Keratinocyte (primary cell): ENCODE results near the gene SKIC8. TPM values are rescaled to one million over a fixed set of nuclear protein-coding genes. Genes with fewer than 3 reads are reported as not detected.
A peak's percentile ranks its signal among the peaks of the same experiment; 100 is the strongest.

ENCODE experiments used
- DNase-seq: peaks from one replicate; pipeline ENCODE4 v3.0.0-alpha.2; 2011; ENCODE audit warnings: low read depth, missing footprints, low spot score
- FAIRE-seq: peaks from 2 replicates; lab custom pipeline; 2011; peaks lifted over from hg19 to GRCh38; lab: Jason Lieb, UNC
- H2AFZ ChIP-seq: 2 replicates; pipeline ENCODE4 v1.6.0; 2012; ENCODE audit warnings: low read length, control low read depth, inconsistent platforms; ENCODE audit not compliant: control insufficient read depth
- H3K27ac ChIP-seq: 2 replicates; pipeline ENCODE4 v1.5.1; 2011; ENCODE audit warnings: low read length; ENCODE audit not compliant: control insufficient read depth, insufficient read depth
- H3K27me3 ChIP-seq: 3 replicates; pipeline ENCODE4 v1.6.0; 2011; ENCODE audit warnings: low read length; ENCODE audit not compliant: control insufficient read depth, insufficient read depth; ENCODE audit errors: extremely low read depth
- H3K36me3 ChIP-seq, 2 experiments: 2 replicates in 1 of 2; 3 replicates in 1 of 2; pipeline ENCODE4 v1.5.1; 2011; ENCODE audit warnings: low read length in 2 of 2, mild to moderate bottlenecking in 1 of 2; ENCODE audit not compliant: control insufficient read depth in 2 of 2, insufficient read depth in 2 of 2; ENCODE audit errors: extremely low read depth in 1 of 2
- H3K4me1 ChIP-seq: 3 replicates; pipeline ENCODE4 v1.5.1; 2011; ENCODE audit warnings: low read length; ENCODE audit not compliant: control insufficient read depth, insufficient read depth; ENCODE audit errors: extremely low read depth
- H3K4me2 ChIP-seq: 3 replicates; pipeline ENCODE4 v1.6.0; 2011; ENCODE audit warnings: low read depth, low read length; ENCODE audit not compliant: control insufficient read depth, insufficient read depth; ENCODE audit errors: extremely low read depth
- H3K4me3 ChIP-seq, 3 experiments: fragments of 200-600 bp in 1 of 3; sonication (generic) in 1 of 3; 2 replicates in 2 of 3; 3 replicates in 1 of 3; pipeline ENCODE4 v1.5.1; 2011 to 2016; ENCODE audit warnings: low read length in 3 of 3, mild to moderate bottlenecking in 3 of 3, control low read depth in 2 of 3, inconsistent platforms in 1 of 3, low read depth in 1 of 3, mixed read lengths in 1 of 3, mixed run types in 1 of 3, moderate library complexity in 1 of 3; ENCODE audit not compliant: control insufficient read depth in 2 of 3, insufficient read depth in 2 of 3; ENCODE audit errors: extremely low read depth in 1 of 3
- H3K79me2 ChIP-seq: 2 replicates; pipeline ENCODE4 v1.6.0; 2012; ENCODE audit warnings: low read length; ENCODE audit not compliant: control insufficient read depth, insufficient read depth
- H3K9ac ChIP-seq: 3 replicates; pipeline ENCODE4 v1.6.0; 2011; ENCODE audit warnings: low read length; ENCODE audit not compliant: control insufficient read depth, insufficient read depth; ENCODE audit errors: extremely low read depth
- H3K9me1 ChIP-seq: 3 replicates; pipeline ENCODE4 v1.6.0; 2011; ENCODE audit warnings: low read length; ENCODE audit not compliant: control insufficient read depth, insufficient read depth; ENCODE audit errors: extremely low read depth
- H3K9me3 ChIP-seq: 2 replicates; pipeline ENCODE4 v1.5.1; 2012; ENCODE audit warnings: low read depth, low read length; ENCODE audit not compliant: control insufficient read depth
- H4K20me1 ChIP-seq: 3 replicates; pipeline ENCODE4 v1.6.0; 2011; ENCODE audit warnings: low read length; ENCODE audit not compliant: control insufficient read depth, insufficient read depth; ENCODE audit errors: extremely low read depth
- EZH2 ChIP-seq: IDR thresholded peaks from one replicate; pipeline ENCODE4 v1.6.1; 2012; ENCODE audit warnings: inconsistent platforms, mild to moderate bottlenecking, low read length, moderate library complexity
- dilution Hi-C: fragments of 300-500 bp; cut with MboI; formaldehyde crosslinking; loops from one replicate; pipeline ENCODE4 v1.7.0; 2020; ENCODE audit warnings: low sequenced_read_pairs; ENCODE audit not compliant: extremely low pct_ligation_motif_present
- polyA plus RNA-seq, 5 experiments: library from polyadenylated mRNA; depleted of rRNA in 3 of 5; stranded (reverse) in 3 of 5; stranded (forward) in 1 of 5; unstranded in 1 of 5; fragments of >200 nt; gene quantifications; 1 replicate in 1 of 5; 2 replicates in 3 of 5; 3 replicates in 1 of 5; pipeline versions ENCODE4 v1.2.1 to v1.2.3, GENCODE V29; 2011 to 2012; ENCODE audit warnings: missing spikeins in 2 of 5, low read depth in 1 of 5, low replicate concordance in 1 of 5
- TF ChIP-seq, protein P1 (sequence below), 3 experiments: IDR thresholded peaks in 1 of 3; conservative IDR thresholded peaks in 1 of 3; optimal IDR thresholded peaks in 1 of 3; 2 replicates in 2 of 3; 3 replicates in 1 of 3; pipeline versions ENCODE3 to v1.5.1; 2011; ENCODE audit warnings: low read length in 3 of 3, mild to moderate bottlenecking in 3 of 3, moderate library complexity in 2 of 3, control low read depth in 1 of 3, inconsistent platforms in 1 of 3; ENCODE audit not compliant: insufficient read depth in 2 of 3; ENCODE audit errors: extremely low read depth in 1 of 3

Gene SKIC8
- polyA plus RNA-seq, 1 donor (not counting 4 experiments of a cell fraction or from before 2014, with no cell fraction given), result 101 TPM

DNA sequence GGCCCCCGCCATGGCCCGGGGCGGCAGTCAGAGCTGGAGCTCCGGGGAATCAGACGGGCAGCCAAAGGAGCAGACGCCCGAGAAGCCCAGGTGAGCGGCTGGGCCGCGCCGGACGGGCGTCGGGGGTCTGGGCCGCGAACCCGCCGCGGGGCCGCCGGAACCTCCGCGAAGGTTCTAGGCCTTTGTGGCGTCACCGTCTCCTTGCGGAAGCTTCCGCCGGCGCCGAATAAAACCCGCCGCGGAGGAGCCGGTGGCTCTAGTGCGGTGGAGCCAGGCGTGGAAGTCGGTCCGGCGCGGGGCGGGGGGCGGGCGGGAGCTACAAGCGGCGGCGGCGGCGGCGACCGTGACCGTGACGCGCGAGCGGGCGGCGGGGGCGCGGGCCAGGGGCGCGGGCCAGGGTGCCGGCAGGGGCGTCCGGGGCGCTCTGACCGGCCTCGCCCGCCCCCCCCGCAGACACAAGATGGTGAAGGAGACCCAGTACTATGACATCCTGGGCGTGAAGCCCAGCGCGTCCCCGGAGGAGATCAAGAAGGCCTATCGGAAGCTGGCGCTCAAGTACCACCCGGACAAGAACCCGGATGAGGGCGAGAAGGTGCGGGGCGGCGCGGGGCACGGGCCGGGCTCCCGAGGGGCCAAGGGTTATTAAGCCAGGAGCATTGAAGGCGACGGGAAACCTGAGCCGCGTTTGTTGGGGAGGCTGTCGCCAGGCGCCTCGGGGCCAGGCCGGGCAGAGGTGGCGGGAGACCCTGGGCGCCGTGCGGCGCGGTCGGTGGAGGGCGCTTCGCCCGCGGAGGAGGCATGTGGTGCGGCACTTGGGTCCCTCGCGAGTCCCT, 34.9 kb downstream of the SKIC8 start, which contains the start of gene DNAJA4:
Gene DNAJA4 (plus strand): TSS at position 259 of the 833 bp plus-strand sequence. CDS start 202 bp downstream, at position 461.
- H4K20me1 ChIP-seq, result no peaks in the 10 kb centered on the region
- H3K27ac ChIP-seq, result no peak within 1 kb of the TSS
- peak within 1 kb of the TSS; percentile 80 for H3K4me2 ChIP-seq
- no peaks in the 10 kb centered on the region for H3K79me2 ChIP-seq
- peaks cover 18% of the 10 kb centered on the region for H3K4me1 ChIP-seq
- H3K9me3 ChIP-seq, result no peaks in the 10 kb centered on the region
- DNase-seq (no peak), FAIRE-seq (no peak)
- no peaks in the 10 kb centered on the region for H3K27me3 ChIP-seq
- peak; percentile 36 for TF ChIP-seq EZH2
- TF ChIP-seq, protein P1, sequence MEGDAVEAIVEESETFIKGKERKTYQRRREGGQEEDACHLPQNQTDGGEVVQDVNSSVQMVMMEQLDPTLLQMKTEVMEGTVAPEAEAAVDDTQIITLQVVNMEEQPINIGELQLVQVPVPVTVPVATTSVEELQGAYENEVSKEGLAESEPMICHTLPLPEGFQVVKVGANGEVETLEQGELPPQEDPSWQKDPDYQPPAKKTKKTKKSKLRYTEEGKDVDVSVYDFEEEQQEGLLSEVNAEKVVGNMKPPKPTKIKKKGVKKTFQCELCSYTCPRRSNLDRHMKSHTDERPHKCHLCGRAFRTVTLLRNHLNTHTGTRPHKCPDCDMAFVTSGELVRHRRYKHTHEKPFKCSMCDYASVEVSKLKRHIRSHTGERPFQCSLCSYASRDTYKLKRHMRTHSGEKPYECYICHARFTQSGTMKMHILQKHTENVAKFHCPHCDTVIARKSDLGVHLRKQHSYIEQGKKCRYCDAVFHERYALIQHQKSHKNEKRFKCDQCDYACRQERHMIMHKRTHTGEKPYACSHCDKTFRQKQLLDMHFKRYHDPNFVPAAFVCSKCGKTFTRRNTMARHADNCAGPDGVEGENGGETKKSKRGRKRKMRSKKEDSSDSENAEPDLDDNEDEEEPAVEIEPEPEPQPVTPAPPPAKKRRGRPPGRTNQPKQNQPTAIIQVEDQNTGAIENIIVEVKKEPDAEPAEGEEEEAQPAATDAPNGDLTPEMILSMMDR (optimal IDR thresholded peaks at IDR 0.05 in 1 of 3, IDR thresholded peaks at IDR 0.05 in 1 of 3, conservative IDR thresholded peaks at IDR 0.05 in 1 of 3; ENCODE audit: extremely low read depth in 1 of 3, insufficient read depth in 2 of 3, low read length in 3 of 3), result peak in 1 of 3 experiments; percentile 44
- peak within 1 kb of the TSS; percentile 51 for H3K9ac ChIP-seq
- no peaks in the 10 kb centered on the region for H3K36me3 ChIP-seq
- peak within 1 kb of the TSS; percentile 43 to 68 (median 44) for H3K4me3 ChIP-seq
- H3K9me1 ChIP-seq, result no peaks in the 10 kb centered on the region
- peak within 1 kb of the TSS; percentile 50 for H2AFZ ChIP-seq
- dilution Hi-C loops, result no loop called here

DNA sequence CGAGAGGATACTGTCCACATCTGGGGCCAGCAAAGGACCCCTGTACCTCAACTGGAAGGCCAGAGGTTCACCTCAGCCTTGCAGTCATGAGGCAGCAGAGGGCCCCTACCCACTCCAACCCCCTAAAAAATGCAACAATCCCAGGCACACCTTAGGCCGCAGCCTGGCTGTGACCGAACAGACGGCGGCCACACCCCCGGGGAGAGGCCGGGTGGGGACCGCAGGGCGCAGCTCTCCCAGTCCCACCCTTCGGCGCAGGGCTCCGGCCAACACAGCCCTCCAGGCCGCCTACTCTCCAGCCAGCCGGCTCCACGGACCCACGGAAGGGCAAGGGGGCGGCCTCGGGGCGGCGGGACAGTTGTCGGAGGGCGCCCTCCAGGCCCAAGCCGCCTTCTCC, 35.5 kb downstream of the SKIC8 start:
- peak overlapping the region; percentile 51 for H3K9ac ChIP-seq
- dilution Hi-C loops, result no loop called here
- H3K79me2 ChIP-seq, result no peaks in the 10 kb centered on the region
- peak overlapping the region in 2 of 3 experiments; percentile 34 to 43 for H3K4me3 ChIP-seq
- no peaks in the 10 kb centered on the region for H3K9me1 ChIP-seq
- no peaks in the 10 kb centered on the region for H3K36me3 ChIP-seq
- H3K27me3 ChIP-seq, result no peaks in the 10 kb centered on the region
- no peak for DNase-seq
- no peak for FAIRE-seq
- no peaks in the 10 kb centered on the region for H4K20me1 ChIP-seq
- peak overlapping the region; percentile 50 for H2AFZ ChIP-seq
- peaks cover 18% of the 10 kb centered on the region for H3K4me1 ChIP-seq
- H3K4me2 ChIP-seq, result peak overlapping the region; percentile 36
- no peak overlapping the region for H3K27ac ChIP-seq
- no peaks in the 10 kb centered on the region for H3K9me3 ChIP-seq
- TF ChIP-seq, protein P1 (optimal IDR thresholded peaks at IDR 0.05 in 1 of 3, IDR thresholded peaks at IDR 0.05 in 1 of 3, conservative IDR thresholded peaks at IDR 0.05 in 1 of 3; ENCODE audit: extremely low read depth in 1 of 3, insufficient read depth in 2 of 3, low read length in 3 of 3), result no peak
- TF ChIP-seq EZH2, result no peak
